GM12878 (cell line): ENCODE results near the gene DENND1A.

Experiments used
- EP300 ChIP-seq, 2 experiments: fragments of 150-350 bp in 1 of 2; IDR thresholded peaks; 2 replicates each; pipeline ENCODE4 v1.6.1; 2011 to 2012; ENCODE audit warnings: low read depth in 2 of 2, low read length in 2 of 2, borderline replicate concordance in 1 of 2, improper control_type of control experiment in 1 of 2, inconsistent platforms in 1 of 2; ENCODE audit not compliant: control insufficient read depth in 1 of 2
- GABPA ChIP-seq: IDR thresholded peaks from 2 replicates; pipeline ENCODE4 v1.6.1; 2014; ENCODE audit warnings: antibody characterized with exemption, low read depth, mild to moderate bottlenecking, inconsistent platforms
- MAX ChIP-seq: IDR thresholded peaks from 2 replicates; pipeline ENCODE4 v1.6.1; 2012; ENCODE audit warnings: low read depth, low read length, improper control_type of control experiment
- MYC ChIP-seq: IDR thresholded peaks from 2 replicates; pipeline ENCODE4 v1.6.1; 2011; ENCODE audit warnings: mild to moderate bottlenecking, low read length, moderate library complexity, inconsistent platforms; ENCODE audit not compliant: insufficient read depth, insufficient replicate concordance, insufficient read length, severe bottlenecking
- POLR2A ChIP-seq: IDR thresholded peaks from 2 replicates; pipeline ENCODE4 v1.6.1; 2011; ENCODE audit warnings: low read depth, mild to moderate bottlenecking, low read length
- RCOR1 ChIP-seq: conservative IDR thresholded peaks from 2 replicates; pipeline ENCODE4 v1.6.1; 2012; ENCODE audit warnings: low read depth, low read length, improper control_type of control experiment
- RELA ChIP-seq: fragments of 450-650 bp; IDR thresholded peaks from 2 replicates; pipeline ENCODE4 v1.8.0; 2014; ENCODE audit warnings: borderline replicate concordance; ENCODE audit not compliant: partially characterized antibody
- YBX1 ChIP-seq: fragments of 450-650 bp; IDR thresholded peaks from 2 replicates; pipeline ENCODE4 v1.6.1; 2016; ENCODE audit warnings: antibody characterized with exemption
- TF ChIP-seq, protein P1 (sequence below), 3 experiments: IDR thresholded peaks in 2 of 3; conservative IDR thresholded peaks in 1 of 3; 2 replicates each; pipeline ENCODE4 v1.5.1; 2011; ENCODE audit warnings: low read depth in 3 of 3, low read length in 3 of 3, mild to moderate bottlenecking in 3 of 3, control low read depth in 2 of 3, moderate library complexity in 2 of 3, inconsistent platforms in 1 of 3, mixed read lengths in 1 of 3; ENCODE audit not compliant: control insufficient read depth in 2 of 3, insufficient read depth in 1 of 3; ENCODE audit errors: extremely low read depth in 1 of 3

DNA sequence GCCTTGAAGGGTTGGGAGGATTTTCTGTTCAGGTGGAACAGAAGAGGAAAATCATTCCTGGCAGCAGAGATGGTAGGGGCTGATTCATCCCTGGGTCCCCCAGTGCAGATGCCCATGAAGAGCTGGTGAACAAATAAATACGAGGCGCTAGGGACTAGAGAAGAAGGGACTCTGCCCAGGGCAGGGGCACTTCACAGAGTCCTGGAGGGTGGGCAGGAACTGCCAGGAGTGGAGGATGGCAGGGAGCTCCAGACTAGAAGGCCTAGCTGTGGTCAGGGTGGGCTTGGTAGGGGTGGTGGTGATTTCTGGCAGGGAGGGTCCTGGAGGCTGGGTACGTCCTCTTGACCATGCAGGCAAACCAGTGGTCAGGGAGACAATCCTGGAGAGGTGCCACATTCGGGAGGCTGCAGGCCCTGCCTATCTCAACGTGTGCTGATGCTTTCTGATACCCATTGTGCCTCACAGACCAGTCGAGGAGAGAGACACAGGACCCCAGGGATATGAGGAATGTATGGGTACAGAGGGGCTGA lies 504.0 kb downstream of the DENND1A start:
- TF ChIP-seq GABPA: no peak
- TF ChIP-seq MAX: no peak
- TF ChIP-seq POLR2A: no peak
- no peak for TF ChIP-seq YBX1
- no peak for TF ChIP-seq EP300 (IDR thresholded peaks at IDR 0.05; ENCODE audit: borderline replicate concordance in 1 of 2, control insufficient read depth in 1 of 2, low read depth in 2 of 2, low read length in 2 of 2)
- TF ChIP-seq RCOR1: no peak
- TF ChIP-seq, protein P1, sequence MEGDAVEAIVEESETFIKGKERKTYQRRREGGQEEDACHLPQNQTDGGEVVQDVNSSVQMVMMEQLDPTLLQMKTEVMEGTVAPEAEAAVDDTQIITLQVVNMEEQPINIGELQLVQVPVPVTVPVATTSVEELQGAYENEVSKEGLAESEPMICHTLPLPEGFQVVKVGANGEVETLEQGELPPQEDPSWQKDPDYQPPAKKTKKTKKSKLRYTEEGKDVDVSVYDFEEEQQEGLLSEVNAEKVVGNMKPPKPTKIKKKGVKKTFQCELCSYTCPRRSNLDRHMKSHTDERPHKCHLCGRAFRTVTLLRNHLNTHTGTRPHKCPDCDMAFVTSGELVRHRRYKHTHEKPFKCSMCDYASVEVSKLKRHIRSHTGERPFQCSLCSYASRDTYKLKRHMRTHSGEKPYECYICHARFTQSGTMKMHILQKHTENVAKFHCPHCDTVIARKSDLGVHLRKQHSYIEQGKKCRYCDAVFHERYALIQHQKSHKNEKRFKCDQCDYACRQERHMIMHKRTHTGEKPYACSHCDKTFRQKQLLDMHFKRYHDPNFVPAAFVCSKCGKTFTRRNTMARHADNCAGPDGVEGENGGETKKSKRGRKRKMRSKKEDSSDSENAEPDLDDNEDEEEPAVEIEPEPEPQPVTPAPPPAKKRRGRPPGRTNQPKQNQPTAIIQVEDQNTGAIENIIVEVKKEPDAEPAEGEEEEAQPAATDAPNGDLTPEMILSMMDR (IDR thresholded peaks at IDR 0.05 in 2 of 3, conservative IDR thresholded peaks at IDR 0.05 in 1 of 3; ENCODE audit: control insufficient read depth in 2 of 3, extremely low read depth in 1 of 3, insufficient read depth in 1 of 3, low read depth in 3 of 3, low read length in 3 of 3): no peak
- TF ChIP-seq MYC: no peak
- TF ChIP-seq RELA: no peak
